A549 (cell line): Measurements from ENCODE around the gene PPP4R4.

Experiments
- CBX2 ChIP-seq: fragments of 200-600 bp; sonication (generic); IDR thresholded peaks from 2 replicates; pipeline ENCODE4 v1.6.1; 2016; ENCODE audit warnings: low read depth, mild to moderate bottlenecking, borderline replicate concordance
- CTCF ChIP-seq: fragments of >200 bp; sonication (Bioruptor Twin); formaldehyde crosslinking; IDR thresholded peaks from 3 replicates; pipeline ENCODE4 v1.5.1; 2016
- ESRRA ChIP-seq: fragments of 150-350 bp; IDR thresholded peaks from 2 replicates; pipeline ENCODE4 v1.6.1; 2014; ENCODE audit warnings: mild to moderate bottlenecking, low read length, borderline replicate concordance
- RNF2 ChIP-seq: fragments of 200-600 bp; sonication (generic); IDR thresholded peaks from 2 replicates; pipeline ENCODE4 v1.6.1; 2016; ENCODE audit warnings: low read depth, mild to moderate bottlenecking, antibody characterized with exemption, moderate library complexity, borderline replicate concordance

- TF ChIP-seq ESRRA (no peak), CBX2 (no peak), CTCF (no peak), RNF2 (no peak)
Observed at GRCh38 chr14:94305620-94306019, 131.5 kb downstream of the PPP4R4 start.
